Right kidney (tissue), 1 donor: ENCODE results near the gene LRFN4.

Experiments used
- DNase-seq: peaks from one replicate; pipeline ENCODE4 v3.0.0-alpha.2; 2016

LRFN4 gene

DNA sequence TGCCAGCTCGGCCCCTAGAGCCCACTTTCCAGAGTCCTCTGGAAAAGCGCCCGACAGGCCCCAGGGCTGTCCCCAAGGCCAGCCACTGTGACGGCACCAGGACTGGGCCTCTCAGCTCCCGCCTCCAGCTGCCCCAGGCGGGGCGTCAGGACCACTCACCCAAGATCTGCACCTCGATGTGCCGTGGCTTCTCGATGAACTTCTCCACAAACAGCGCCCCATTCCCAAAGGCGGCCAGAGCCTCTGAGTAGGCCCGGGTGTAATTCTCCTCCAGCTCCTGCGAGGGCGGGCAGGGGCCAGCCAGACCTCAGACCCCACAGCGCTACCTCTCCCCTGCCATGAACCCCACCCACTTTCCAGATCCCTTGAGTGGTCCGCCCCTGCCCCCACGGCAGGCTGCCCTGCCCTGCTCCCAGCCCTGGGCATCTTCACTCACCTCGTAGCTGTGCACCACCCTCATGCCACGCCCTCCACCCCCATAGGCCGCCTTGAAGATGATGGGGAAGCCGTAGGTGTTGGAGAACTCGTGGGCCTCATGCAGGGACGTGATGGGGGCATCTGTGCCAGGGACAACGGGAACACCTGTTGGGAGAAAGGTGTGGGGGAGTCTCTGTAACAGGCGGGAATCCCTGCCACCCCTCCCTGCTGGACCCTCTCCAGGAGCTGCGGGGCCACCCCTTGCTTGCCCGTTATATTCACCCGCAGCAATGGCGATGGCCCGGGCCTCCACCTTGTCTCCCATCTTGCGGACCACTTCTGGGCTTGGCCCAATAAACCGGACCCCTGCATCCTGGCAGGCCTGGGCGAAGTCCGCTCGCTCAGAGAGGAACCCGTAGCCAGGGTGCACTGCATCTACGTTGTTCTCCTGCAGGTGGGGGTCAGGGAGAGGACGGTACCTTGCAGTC lies 14.0 kb downstream of the LRFN4 start:
- DNase-seq, result no peak

GRCh38 chr11:66871521-66871901 lies 14.6 kb downstream of the LRFN4 start:
- no peak for DNase-seq

DNA sequence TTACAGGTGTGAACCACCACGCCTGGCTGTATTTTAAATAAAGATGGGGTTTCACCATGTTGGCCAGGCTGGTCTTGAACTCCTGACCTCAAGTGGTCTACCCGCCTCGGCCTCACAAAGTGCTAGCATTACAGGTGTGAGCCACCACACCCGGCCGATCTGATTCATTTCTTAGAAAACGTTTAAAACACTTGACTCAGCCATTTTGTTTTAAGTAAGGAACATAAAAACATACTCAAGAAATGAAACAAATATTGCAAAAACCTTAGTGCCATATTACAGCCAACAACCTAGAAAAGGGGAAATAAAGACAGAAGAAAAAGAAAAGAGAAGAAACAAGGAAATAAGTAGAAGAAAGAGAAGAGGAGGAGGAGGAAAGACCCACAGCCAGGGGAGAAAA lies 17.4 kb downstream of the LRFN4 start:
- no peak for DNase-seq

- DNase-seq, result no peak
Observed at GRCh38 chr11:66875378-66875777, 18.5 kb downstream of the LRFN4 start.

DNA sequence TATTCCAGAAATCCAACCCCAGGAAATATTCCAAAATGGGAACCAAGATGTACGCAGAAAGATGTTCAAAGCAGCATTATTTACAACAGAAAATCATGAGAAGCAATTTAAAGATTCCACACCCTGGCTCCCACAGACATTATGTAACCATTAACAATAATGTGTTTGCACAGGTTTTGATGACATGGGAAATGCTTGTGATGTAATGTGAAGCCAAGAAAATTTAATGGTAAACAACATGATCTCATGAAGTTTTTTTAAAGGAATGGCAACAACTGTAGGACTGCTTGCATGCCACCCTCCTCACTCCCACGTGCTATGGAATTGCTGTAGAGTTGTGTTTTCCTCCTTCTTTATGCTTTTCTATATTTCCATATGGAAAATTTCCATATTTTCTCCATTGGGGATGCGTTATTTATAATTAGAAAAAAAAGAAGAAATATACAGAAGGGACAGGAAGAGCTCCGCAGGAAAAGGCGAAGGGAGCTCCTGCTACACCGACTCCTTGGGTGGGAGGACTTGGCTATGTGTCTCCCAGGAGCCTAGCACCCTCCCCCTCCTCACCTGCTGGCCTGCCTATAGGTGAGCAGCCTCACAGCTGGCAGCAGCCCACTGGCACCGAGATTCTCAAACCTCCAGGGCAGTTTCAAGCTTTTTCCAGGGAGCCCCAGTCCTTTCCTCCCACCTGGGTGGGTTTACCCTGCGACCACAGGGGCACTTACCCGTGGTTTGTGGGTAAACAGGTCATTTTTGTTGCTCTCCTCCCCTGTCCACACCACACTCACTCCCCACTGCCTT lies 20.9 kb downstream of the LRFN4 start:
- DNase-seq, result no peak

DNA sequence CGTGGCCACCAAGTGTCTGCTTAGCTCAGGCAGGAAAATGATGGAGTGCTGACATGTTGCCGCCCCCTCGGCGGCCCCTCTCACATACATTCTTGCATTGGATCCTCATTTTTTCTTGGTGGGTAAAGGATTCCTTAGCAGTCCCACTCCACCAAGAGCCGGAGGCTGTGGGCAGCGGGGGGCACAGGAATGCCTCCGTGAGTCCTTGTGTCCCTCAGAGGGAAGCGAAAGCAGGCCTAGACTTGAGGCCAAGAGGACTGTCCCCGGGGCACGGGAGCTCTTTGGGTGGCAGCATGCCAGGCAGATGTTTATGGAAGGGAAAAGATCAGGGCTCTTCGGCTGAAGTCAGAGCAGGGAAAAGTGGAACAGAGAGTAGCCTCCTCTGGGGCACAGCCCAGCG lies 21.6 kb downstream of the LRFN4 start:
- DNase-seq, result no peak

GRCh38 chr11:66879000-66879399 lies 22.1 kb downstream of the LRFN4 start:
- DNase-seq, result no peak

- DNase-seq, result no peak
Observed at GRCh38 chr11:66879583-66879982, 22.7 kb downstream of the LRFN4 start.

DNA sequence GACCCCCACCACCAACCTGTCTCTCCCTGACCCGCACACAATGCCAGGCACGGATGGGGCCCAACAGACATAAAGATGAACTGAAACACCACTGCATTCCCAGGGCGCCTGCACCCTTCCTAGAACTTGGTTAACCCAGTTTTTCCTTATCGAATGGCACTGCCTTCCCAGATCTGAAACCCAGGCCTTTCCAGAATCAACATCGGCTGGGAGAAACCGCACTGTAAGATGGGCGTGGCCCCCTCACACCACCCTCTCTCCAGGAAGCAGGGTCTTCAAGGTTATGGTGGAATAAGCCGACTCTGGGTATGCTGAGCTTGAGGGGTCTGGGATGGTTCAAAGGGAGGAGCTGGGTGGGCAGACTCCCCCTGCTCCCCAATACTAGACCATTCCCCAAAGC lies 23.1 kb downstream of the LRFN4 start:
- DNase-seq, result no peak

DNA sequence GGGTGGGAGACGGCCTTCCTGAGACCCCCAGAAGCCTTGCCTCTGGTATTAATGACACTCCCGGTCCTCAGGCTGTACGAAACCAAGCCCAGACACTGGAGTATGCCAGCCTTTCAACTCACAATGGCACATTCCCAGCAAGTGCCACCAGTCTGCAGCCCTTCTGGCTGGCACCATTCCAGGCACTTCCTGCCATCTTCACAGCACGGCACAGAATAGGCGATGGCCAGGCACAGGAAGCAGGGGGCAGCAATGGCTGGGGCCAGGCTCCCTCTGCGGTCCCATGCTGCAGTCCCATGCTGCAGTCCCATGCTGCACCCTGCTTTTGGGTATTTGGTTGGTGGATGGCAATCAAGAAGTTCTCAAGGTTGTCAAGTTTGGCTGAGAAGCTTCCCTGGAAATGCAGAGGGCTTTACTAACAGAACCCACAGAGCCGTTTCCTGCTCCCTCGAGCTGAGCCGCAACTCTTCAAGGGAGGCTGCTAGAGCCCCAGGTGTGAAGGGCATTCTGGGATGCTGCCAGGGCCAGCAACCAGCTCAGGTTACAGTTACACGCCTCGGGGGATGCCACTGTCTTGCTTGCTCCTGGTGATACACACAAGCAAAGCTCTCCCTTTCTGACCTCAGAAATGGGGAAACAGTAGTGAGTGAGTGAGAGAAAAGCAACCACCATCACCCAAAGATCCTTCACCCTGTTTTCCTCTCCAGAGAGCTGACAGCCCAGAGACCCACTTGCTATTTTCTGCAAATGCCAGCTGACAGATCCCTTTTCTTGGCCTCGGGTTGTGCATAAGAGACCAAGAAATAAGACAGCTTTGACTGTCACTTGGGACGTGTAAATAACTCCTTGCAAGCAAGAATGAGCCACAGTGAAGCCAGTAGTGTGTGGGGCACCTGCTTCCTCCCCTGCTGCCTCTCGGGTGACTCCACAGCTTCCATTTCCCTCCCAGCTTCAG lies 23.9 kb downstream of the LRFN4 start:
- no peak for DNase-seq

GRCh38 chr11:66881451-66881835 lies 24.6 kb downstream of the LRFN4 start:
- DNase-seq, result no peak

DNA sequence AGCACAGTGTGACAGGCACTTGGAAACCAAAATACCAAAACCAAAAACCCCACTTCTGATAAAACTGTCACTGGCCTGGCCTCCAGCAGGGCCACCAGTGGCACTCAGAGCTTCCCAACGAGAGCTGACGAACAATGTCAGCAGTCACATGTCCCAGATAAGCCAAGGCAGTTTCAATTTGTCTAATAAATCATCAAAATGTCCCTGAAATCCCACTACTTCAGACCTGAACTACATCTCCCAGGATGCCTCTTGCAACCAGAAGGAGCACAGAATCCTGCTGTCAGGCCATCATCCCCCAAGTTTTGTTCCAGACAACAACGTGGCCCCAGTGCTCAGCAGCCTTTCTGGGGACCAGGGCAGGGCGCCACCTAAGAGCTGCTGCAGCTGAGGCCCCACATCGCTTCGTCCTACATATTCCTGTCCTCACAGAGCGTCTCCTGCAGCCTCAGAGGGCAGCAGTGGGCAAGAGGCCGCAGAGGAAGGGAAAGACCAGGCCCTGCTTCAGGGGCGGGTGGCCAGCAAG lies 25.1 kb downstream of the LRFN4 start:
- no peak for DNase-seq

DNA sequence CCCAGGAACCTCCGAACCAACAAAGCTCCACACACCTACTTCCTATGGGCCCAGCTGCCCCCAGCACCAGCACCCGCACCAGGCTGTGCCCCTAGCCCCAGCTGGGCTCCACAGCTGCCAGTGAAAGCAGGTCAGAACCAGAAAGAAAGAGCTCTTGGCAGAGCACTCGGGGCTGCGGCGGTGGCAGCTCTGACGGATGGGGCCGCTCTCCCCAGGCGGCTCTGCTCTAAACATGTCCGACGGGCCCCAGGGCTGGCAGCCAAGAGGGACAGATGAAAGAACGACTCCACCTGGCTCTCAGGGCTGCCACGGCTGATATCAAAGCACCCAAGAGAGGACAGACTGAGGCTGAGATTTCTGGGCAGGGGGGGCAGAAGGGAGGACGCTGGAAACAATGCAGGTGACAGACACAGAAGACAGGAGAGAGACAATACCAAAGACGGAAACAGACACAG lies 25.7 kb downstream of the LRFN4 start:
- DNase-seq, result no peak

GRCh38 chr11:66883016-66883965 lies 26.4 kb downstream of the LRFN4 start:
- DNase-seq, result no peak

DNA sequence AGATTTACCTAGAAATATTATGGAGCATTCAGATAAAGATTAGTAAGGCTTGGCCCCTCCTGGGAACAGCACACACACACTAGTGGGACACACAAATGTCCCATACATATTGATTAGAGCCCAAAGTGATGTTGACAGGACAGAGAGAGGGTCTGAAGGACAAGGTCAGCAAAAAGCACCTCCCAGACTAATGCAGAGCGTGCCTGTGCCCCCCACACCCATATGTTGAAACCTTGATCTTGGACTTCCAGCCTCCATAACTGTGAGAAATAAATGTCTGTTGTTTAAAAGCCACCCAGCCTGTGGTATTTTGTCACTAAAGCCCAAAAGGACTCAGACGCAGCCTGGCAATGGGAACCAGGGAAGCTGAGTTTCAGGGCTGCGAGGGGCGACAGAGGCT lies 27.6 kb downstream of the LRFN4 start:
- no peak for DNase-seq

GRCh38 chr11:66885469-66885868 lies 28.6 kb downstream of the LRFN4 start:
- no peak for DNase-seq

- no peak for DNase-seq
Observed at GRCh38 chr11:66885950-66886440, 29.1 kb downstream of the LRFN4 start.

- no peak for DNase-seq
Observed at GRCh38 chr11:66886671-66887221, 29.9 kb downstream of the LRFN4 start.

- DNase-seq, result no peak
Observed at GRCh38 chr11:66887526-66887925, 30.7 kb downstream of the LRFN4 start.

DNA sequence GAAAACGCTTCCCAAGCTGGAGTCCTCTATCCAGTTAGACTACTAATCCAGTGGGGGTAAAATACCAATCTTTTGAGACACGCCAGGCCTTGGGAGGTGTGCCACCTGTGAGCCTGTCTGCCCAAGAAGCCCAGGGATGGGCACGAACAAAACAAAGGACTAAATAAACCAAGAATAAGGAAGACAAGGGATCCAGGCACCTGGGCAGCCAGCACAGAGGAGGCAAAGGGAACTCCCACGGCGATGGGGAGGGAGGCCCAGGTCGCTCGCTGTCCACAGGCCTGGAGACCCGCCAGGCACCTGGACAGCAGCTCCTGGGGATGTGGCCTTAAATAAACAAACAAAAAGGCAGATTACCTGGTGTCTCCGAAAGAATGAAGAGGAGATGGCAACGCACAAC lies 31.4 kb downstream of the LRFN4 start:
- no peak for DNase-seq
